Fibroblast of skin of left biceps (primary cell): ENCODE results near the gene TNFAIP1.

Source experiments
- DNase-seq, 2 experiments: peaks; one replicate each; pipeline ENCODE4 v3.0.0-alpha.2; 2013; ENCODE audit warnings: low read depth in 2 of 2

The TNFAIP1 gene

DNA sequence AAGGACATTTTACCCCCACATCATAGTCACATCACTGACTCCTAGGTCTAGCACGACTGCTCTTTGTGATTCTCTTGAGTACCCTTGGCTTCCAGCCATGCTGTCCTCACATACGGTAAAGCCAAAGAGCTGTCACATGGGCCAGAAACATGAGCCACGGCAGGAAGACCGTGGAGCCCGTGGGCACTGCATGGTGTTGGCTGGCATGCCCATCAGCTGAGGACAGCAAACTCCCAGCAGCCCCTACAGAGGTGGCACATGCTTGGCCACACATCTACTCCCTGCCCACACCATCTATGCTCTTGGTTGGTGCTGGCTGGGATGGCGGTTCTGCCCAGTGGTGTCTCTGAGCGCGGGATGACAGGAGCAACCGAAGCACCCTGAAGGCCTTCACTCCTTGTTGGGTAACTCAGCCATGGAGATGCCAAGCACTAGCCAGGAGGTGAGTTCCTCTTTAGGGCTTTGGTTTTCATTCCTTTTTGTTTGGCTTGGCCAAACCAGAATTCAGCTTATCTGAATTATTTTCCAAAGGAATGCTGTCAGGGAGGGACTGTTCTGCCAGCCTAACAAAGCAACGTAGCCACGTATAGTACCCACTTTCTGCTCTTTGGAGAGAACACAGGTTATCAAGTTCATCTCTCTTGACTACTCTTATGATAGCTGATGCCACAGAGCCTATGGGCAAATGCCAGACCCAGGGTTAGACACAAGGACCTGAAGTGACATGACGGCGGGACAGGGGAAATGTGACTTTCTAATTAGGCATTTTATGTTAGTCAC, 10.0 kb downstream of the TNFAIP1 start:
- no peak for DNase-seq

DNA sequence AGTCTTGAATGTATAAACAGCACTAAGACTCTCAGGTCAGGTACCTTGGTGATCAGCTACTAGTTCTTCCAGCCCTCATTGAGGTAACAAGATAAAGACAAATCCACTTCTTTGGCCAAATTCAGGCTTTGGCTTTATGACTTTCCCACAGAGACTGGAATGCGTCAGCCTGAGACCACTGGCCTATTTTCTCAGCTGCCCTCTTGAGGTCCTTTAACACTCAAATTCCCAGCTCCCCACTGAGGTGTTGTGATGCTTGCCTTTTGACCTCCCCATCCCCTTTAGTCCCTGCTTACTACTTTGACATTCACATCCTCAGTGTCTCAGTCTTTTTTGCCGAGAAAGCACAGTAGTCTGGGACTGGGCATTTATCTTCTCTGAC, 10.6 kb downstream of the TNFAIP1 start:
- no peak for DNase-seq

DNA sequence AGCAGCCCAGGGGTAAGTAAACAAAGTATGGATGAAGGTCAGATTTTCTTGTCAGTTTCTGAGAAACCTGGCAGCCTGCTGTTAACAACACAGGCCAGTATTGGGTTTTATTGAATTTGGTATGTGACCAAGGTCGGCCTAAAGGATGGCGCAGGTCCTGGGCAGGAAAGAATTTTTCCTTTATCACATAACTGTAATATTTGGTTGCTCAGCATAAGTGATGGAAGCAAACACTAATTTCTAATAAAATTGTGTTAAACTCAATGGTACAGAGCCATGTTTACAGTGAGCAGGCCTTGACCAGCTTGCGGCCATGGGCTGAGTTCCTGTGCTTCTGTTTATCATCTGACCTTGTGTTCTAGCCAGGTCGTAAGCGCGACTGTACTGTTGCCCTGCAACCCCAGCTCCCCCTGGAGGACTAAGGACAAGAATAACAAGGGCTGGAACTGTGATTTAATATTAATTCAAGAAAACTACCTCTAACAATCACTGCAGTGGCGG, 11.2 kb downstream of the TNFAIP1 start:
- DNase-seq, result no peak

GRCh38 chr17:28347261-28347891, 11.8 kb downstream of the TNFAIP1 start:
- DNase-seq, result peak; percentile 50 to 53

DNA sequence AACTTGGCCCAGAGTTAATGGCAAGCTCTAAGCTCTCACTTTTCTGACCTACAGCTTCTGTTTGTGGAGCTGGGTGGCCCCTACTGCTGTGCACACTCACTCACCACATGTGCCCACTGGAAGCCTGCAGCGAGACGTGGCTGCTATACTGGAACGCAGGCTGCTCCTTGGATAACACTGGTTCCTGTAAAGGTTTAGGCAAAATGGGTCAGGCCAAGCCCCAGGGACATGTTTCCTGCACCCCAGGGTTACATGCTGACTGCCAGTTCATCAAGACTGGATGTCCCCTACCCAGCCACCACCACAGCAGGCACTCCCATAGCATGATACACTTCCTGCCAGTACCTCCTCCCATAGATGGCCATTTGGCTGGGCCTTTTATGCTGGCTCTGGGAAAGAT, 13.4 kb downstream of the TNFAIP1 start:
- DNase-seq, result no peak

DNA sequence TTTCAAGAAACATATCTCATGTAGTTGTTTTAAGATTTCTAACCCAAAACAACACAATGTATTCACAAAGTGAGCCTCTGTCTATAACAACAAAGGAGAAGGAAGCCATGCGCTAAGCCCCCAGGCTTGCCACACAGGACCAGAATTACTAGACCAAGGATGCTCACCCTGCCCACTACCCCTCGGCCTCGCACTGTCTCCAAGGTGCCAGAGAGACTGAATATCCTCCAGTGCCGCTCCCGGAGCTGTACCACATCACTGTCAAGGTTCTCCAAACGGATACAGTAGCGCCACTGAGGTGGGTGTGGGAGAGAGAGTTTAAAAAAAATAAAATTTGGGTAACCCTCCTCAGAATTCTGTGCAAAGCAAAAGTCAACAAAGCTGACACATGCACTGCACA, 14.7 kb downstream of the TNFAIP1 start:
- no peak for DNase-seq

DNA sequence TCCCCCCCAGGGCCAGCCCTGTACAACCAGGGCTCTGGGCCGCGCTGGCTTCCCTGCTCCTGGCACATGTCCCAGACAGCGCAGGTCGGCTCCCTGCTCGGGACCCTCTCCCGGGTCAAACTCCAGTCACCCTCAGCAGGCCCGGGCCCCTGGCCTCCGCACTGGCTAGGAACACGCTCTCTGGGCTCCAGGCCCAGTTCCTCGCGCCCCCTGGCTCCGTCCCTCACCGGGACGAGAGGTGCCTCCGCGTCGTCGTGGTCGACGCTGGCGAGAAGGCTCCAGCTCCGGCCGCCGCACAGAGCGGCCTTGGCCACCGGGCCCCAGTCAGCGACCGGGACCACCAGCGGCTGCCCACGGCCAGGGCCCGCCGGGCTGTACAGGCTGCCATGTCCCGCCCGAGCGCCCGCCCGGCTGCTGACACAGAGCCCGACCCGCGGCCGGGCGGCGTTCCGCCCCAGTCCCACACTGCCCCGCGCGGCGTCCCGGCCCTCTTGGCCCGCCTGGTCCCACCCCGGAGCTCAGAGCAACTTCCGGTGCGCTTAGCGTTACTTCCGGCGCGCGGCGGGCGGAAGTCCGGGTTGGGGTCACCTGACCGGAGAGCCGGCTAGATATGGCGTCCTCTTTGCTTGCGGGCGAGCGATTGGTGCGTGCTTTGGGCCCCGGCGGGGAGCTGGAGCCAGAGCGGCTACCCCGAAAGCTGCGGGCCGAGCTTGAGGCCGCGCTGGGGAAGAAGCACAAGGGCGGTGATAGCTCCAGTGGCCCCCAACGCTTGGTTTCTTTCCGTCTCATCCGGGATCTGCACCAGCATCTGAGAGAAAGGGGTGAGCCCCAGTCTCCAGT, 21.7 kb downstream of the TNFAIP1 start, which contains the start of gene POLDIP2:
Gene POLDIP2, minus strand, starts transcription at position 467 of the 840 bp plus-strand sequence. Its CDS starts 79 bp downstream, at position 388.
- peak; percentile 85 to 87 for DNase-seq

DNA sequence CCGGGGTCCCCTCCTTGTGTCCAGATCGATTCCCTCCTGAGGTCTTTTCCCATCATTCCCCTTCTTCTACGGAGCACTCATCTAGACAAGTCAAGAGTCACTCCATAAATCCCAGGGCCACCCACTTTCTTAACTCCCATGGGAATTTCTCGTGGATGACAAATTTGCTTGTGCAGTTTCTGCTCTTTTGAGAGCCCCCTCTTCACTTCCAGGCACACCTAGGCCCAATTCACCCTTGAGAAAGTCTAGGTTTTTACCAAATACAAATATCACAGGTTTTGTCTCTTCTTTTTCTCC, 22.3 kb downstream of the TNFAIP1 start:
- DNase-seq, result no peak

DNA sequence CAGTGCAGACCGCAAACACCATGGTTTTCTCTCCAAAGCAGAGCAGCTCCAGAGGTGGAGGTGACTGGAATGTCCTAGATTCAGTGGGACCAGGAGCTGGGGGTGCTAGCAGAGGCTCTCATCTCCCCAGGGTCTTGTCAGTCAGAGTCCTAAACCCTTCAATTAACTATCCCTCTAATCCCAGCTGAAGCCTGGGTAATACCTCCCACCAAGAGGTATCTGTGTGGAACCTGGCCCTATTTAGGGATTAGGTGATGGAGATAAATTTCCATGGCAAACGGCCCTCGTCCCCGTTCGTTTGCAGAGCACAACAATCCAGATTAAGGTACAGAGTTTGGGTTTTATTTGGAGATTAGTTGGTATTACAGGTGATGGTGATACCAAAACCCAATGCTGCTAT, 27.6 kb downstream of the TNFAIP1 start:
- DNase-seq, result no peak

DNA sequence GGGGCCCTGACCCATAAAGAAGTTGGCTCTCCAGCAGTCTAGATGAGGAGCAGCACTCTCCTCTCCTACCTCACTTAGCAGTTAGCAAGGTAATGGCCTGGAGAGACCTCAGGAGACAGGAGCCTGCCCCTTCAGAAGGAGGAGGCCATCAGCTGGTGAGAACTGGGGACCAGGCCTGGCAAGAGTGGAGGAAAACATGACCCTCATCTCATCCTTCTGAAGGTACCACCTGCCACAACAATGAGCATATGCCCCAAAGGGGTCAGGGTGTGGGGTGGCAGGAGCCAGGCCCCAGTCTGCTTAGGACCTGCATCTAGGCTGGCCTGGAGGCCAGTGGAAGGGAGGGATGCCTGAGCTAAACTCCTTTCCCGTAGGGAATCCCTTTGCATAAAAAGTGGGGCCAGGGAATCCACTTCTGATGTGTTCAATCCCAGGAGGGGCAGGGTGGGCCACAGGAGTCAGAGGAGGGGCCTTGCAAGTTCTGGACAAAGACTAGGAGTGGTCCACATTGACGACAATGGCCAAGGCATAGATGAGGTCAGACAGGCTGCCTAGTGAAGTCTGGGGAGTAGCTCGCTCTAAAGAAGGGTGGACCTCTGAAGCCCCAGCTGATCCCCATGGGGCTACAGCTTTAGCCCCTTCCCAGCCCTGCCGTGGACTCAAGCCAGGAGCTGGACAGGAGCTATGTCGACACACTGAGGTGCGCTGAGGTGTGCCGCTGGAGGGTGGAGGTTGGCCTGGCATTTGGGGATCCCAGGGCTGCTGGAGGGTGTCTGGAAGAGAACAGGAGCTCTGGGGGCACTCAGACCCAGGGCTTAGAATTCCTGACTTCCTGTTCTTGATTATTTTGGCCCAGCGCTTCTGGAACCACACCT, 28.5 kb downstream of the TNFAIP1 start:
- DNase-seq, result no peak

DNA sequence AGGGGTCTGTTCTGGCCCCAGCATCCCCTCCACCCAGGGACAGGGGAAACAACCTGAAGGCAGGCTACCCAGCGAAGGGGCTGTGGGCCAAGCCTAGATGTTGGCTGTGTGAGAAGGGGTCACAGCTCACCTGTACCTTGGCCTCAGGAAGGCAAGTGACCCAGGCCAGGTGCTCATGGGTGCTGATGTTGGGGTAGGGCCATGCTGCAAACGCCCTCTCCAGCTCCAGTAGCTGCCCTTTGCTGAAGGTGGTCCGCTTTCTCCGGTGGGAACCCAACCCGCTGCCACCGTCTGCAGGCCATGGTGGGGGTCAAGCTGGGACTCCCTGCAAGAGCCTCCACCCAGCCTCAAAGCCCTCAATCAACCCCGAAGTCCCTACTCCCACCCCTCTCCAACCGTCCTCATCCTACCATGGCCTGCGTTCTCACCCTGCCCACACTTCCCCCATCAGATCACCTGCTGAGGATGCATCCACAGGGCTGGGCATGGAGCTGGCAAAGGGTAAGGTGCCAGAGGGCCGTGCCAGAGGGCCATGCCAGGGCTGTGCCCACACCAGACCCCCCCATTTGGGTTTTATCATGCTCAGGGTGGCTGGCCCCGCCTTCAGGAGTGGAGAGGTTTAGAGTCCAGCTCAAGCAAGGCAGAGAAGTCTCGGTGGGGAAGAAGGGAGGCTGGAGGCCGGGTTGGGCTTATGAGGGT, 29.3 kb downstream of the TNFAIP1 start, which contains the start of gene SEBOX:
Gene SEBOX, minus strand, starts transcription at position 535 of the 699 bp plus-strand sequence. Its CDS starts 48 bp downstream, at position 487.
- no peak for DNase-seq

GRCh38 chr17:28365487-28365886, 29.9 kb downstream of the TNFAIP1 start:
- DNase-seq, result no peak

GRCh38 chr17:28366605-28367004, 31.0 kb downstream of the TNFAIP1 start:
- no peak for DNase-seq

DNA sequence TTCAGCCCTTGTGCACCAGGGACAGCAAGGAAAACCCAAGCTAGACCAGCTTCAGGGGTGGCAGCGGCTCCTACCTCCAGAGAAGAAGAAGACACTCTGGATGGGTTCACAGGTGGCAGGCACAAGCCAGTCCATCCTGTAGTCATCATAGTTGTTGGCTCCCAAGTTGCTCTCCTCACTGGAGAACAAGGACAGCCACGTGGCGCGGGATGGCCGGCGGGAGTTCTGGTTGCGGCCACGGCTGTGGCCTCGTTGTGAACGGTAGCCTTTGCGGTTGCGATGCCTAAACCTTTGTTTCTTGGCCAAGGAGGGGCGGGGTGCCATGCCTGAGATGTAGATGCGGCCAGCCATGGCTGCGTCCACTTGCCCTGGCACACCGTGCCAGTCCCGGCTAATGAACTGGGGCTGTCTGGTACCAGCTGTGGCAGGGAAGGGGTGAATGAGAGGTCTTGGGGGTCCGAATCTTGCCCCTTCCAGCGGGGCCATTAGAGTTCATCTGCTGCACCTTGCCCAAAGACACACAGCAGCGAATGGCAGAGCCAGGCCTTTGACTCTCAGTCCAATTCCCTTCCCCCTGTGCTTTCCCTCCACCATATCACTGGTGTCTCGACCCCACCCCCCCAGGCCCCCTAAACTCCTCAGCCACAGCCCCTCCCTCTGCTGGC, 32.2 kb downstream of the TNFAIP1 start:
- no peak for DNase-seq

DNA sequence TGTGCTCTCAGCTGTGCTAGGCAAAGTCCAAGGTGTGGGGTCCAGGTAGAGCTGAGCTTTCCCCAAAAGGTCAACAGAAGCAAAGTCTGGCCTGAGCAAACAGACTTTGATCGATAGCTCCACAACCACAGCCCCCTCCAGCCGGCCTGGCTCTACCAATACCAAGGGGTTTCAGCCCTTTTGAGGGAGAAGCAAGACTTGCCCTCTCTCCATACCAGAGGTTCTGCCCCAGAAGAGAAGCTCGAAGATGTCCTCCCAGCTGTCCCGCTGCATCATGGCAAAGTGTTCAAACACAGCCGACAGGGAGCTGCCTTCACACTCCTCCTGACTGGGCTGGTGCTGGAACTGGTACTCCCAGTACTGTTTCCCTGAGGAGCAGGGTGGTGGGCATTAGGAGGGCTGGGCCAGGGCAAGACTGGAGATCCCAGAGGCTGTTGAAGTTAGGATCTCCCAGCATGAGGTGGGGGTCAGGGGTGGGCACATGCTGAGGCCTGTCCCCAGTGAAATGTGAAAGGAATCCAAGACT, 32.8 kb downstream of the TNFAIP1 start:
- DNase-seq, result no peak

GRCh38 chr17:28368915-28369683, 33.5 kb downstream of the TNFAIP1 start:
- no peak for DNase-seq

- no peak for DNase-seq
Observed at GRCh38 chr17:28369684-28370034, 34.1 kb downstream of the TNFAIP1 start.

GRCh38 chr17:28370035-28370743, 34.6 kb downstream of the TNFAIP1 start, which contains the start of gene VTN:
Gene VTN (minus strand): TSS chr17:28370307. CDS start chr17:28370203, 104 bp downstream.
- DNase-seq, result no peak

DNA sequence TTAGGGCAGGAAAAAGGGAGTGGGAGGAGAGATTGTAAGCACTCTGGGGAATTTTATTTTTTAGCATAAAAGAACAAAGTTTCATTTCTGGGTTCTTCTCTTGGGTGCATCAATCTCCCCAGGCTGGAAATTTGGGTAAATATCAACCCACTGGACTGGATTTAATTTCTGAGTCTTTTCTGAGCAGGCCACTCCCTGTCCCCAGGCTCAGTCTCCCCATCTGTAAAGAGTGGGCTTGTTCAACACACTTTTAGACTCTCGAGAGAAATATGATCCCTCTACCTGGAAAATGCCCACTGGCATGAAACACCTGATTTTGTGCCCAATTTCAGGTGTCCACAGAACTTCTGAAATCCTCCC, 35.2 kb downstream of the TNFAIP1 start:
- no peak for DNase-seq
